Prostate gland (tissue), 2 donors: Measurements from ENCODE around the gene FBH1.

ENCODE experiments used
- CTCF ChIP-seq, 4 experiments: fragments of 200-600 bp in 2 of 4; fragments of 450-650 bp in 2 of 4; sonication (generic) in 2 of 4; IDR thresholded peaks; 1 replicate in 3 of 4; 2 replicates in 1 of 4; pipeline ENCODE4 v1.5.1; 2016 to 2019; ENCODE audit warnings: antibody characterized with exemption in 4 of 4, mild to moderate bottlenecking in 2 of 4, moderate library complexity in 2 of 4
- POLR2A ChIP-seq: fragments of 450-650 bp; IDR thresholded peaks from one replicate; pipeline ENCODE4 v1.6.1; 2016; ENCODE audit warnings: antibody characterized with exemption, mild to moderate bottlenecking
- POLR2AphosphoS5 ChIP-seq: sonication (generic); formaldehyde crosslinking; IDR thresholded peaks from one replicate; pipeline ENCODE4 v1.6.1; 2017; ENCODE audit warnings: antibody characterized with exemption

GRCh38 chr10:5844345-5845055, 45.5 kb upstream of the FBH1 start:
- TF ChIP-seq POLR2A: no peak
- no peak for TF ChIP-seq CTCF (IDR thresholded peaks at IDR 0.05)
- no peak for TF ChIP-seq POLR2AphosphoS5
